SK-N-SH (cell line): ENCODE results near the gene TBPL1. TPM values are rescaled to one million over a fixed set of nuclear protein-coding genes. Genes with fewer than 3 reads are reported as not detected.

Experiments used
- CTCF ChIA-PET: fragments of 300-600, 350-600 bp; formaldehyde crosslinking; extraction: SDS; loops from one replicate; lab custom pipeline; 2021; lab: Yijun Ruan, JAX
- POLR2A ChIA-PET: fragments of 350-600 bp; sonication (Branson Sonifier 250); formaldehyde crosslinking; extraction: SDS; loops from one replicate; lab custom pipeline; 2020; ENCODE audit warnings: antibody characterized with exemption, inconsistent platforms; lab: Yijun Ruan, JAX
- DNase-seq: peaks from one replicate; pipeline ENCODE4 v3.0.0; 2012
- H2AFZ ChIP-seq: fragments of 200-600 bp; sonication (generic); 2 replicates; pipeline ENCODE4 v1.8.1; 2016; ENCODE audit warnings: antibody characterized with exemption, mild to moderate bottlenecking, low read depth
- H3F3A ChIP-seq: fragments of 200-600 bp; sonication (generic); replicated peaks from 2 replicates; pipeline ENCODE3; 2016; ENCODE audit warnings: antibody characterized with exemption, mild to moderate bottlenecking; ENCODE audit not compliant: insufficient read depth
- H3K27ac ChIP-seq, 2 experiments: fragments of 200-500 bp in 1 of 2; fragments of 200-600 bp in 1 of 2; sonication (Bioruptor generic) in 1 of 2; sonication (generic), shearing (Covaris generic) in 1 of 2; 2 replicates each; pipeline versions ENCODE4 v1.5.1 to v1.6.1; 2014 to 2016; ENCODE audit warnings: low read depth in 2 of 2, inconsistent platforms in 1 of 2, low read length in 1 of 2, mild to moderate bottlenecking in 1 of 2, mixed read lengths in 1 of 2
- H3K27me3 ChIP-seq: fragments of 200-600 bp; sonication (generic), shearing (Covaris generic); 2 replicates; pipeline ENCODE4 v1.6.1; 2016; ENCODE audit warnings: mixed run types; ENCODE audit not compliant: insufficient read depth
- H3K36me3 ChIP-seq, 2 experiments: fragments of 200-500 bp in 1 of 2; fragments of 200-600 bp in 1 of 2; sonication (Bioruptor generic) in 1 of 2; sonication (generic) in 1 of 2; replicated peaks in 1 of 2; 2 replicates each; pipeline versions ENCODE3 to v1.5.1; 2014 to 2016; ENCODE audit warnings: low read length in 1 of 2, mild to moderate bottlenecking in 1 of 2; ENCODE audit not compliant: insufficient read depth in 2 of 2, control insufficient read depth in 1 of 2
- H3K4me1 ChIP-seq, 2 experiments: fragments of 200-500 bp in 1 of 2; fragments of 200-600 bp in 1 of 2; sonication (Bioruptor generic) in 1 of 2; sonication (generic), shearing (Covaris generic) in 1 of 2; 2 replicates each; pipeline versions ENCODE4 v1.5.1 to v1.6.1; 2014 to 2016; ENCODE audit warnings: low read depth in 1 of 2, low read length in 1 of 2, mixed run types in 1 of 2; ENCODE audit not compliant: insufficient read depth in 2 of 2, control insufficient read depth in 1 of 2
- H3K4me2 ChIP-seq: fragments of 200-600 bp; sonication (generic), shearing (Covaris generic); 2 replicates; pipeline ENCODE4 v1.6.1; 2017; ENCODE audit warnings: mixed run types
- H3K4me3 ChIP-seq, 2 experiments: fragments of 200-500 bp in 1 of 2; fragments of 200-600 bp in 1 of 2; sonication (Bioruptor generic) in 1 of 2; sonication (generic), shearing (Covaris generic) in 1 of 2; 2 replicates each; pipeline versions ENCODE4 v1.5.1 to v1.8.1; 2014 to 2016; ENCODE audit warnings: low read depth in 2 of 2, inconsistent platforms in 1 of 2, low read length in 1 of 2, mild to moderate bottlenecking in 1 of 2, mixed read lengths in 1 of 2, moderate library complexity in 1 of 2
- H3K79me2 ChIP-seq: fragments of 200-600 bp; sonication (generic); 2 replicates; pipeline ENCODE4 v1.8.1; 2017; ENCODE audit warnings: mild to moderate bottlenecking; ENCODE audit not compliant: insufficient read depth
- H3K9ac ChIP-seq: fragments of 200-600 bp; sonication (generic); 2 replicates; pipeline ENCODE4 v1.6.1; 2017; ENCODE audit warnings: mixed run types
- H3K9me2 ChIP-seq: fragments of 200-600 bp; sonication (generic); 2 replicates; pipeline ENCODE4 v1.6.1; 2017; ENCODE audit warnings: mixed run types
- H3K9me3 ChIP-seq: fragments of 200-600 bp; sonication (generic); 2 replicates; pipeline ENCODE4 v1.6.1; 2017; ENCODE audit warnings: mixed run types, mild to moderate bottlenecking, moderate library complexity
- H4K20me1 ChIP-seq: fragments of 200-600 bp; sonication (generic); 2 replicates; pipeline ENCODE4 v1.6.1; 2017; ENCODE audit warnings: mild to moderate bottlenecking, mixed run types; ENCODE audit not compliant: insufficient read depth
- CHD2 ChIP-seq: fragments of 150-350 bp; IDR thresholded peaks from 2 replicates; pipeline ENCODE4 v1.6.1; 2018; ENCODE audit warnings: low read length; ENCODE audit not compliant: partially characterized antibody
- CTCF ChIP-seq: fragments of 200-600 bp; sonication (generic); IDR thresholded peaks from 2 replicates; pipeline ENCODE4 v1.6.1; 2017; ENCODE audit warnings: antibody characterized with exemption, mild to moderate bottlenecking, moderate library complexity
- EP300 ChIP-seq, 2 experiments: IDR thresholded peaks; 2 replicates each; pipeline versions ENCODE4 v1.4.0 to v1.6.1; 2012; ENCODE audit warnings: borderline replicate concordance in 1 of 2, low read depth in 1 of 2, low read length in 1 of 2
- EZH2phosphoT487 ChIP-seq: fragments of 200-600 bp; sonication (generic); IDR thresholded peaks from 2 replicates; pipeline ENCODE4 v1.6.1; 2017; ENCODE audit warnings: low read depth, mixed run types, mild to moderate bottlenecking, antibody characterized with exemption, moderate library complexity, borderline replicate concordance
- FOSL2 ChIP-seq: IDR thresholded peaks from 2 replicates; pipeline ENCODE4 v1.4.0; 2012; ENCODE audit warnings: low read depth, mild to moderate bottlenecking, moderate library complexity, borderline replicate concordance
- FOXJ3 ChIP-seq: sonication (generic); formaldehyde crosslinking; IDR thresholded peaks from 2 replicates; pipeline ENCODE4 v1.5.1; 2020; ENCODE audit warnings: mild to moderate bottlenecking, missing genetic modification reagents
- GABPA ChIP-seq: IDR thresholded peaks from 2 replicates; pipeline ENCODE4 v1.4.0; 2012; ENCODE audit warnings: low read depth, mild to moderate bottlenecking
- GATA2 ChIP-seq: sonication (generic); formaldehyde crosslinking; IDR thresholded peaks from 2 replicates; pipeline ENCODE4 v1.5.0; 2020; ENCODE audit warnings: mild to moderate bottlenecking, missing genetic modification reagents
- NRF1 ChIP-seq: IDR thresholded peaks from 2 replicates; pipeline ENCODE4 v1.6.1; 2012; ENCODE audit warnings: low read depth, mild to moderate bottlenecking, low read length
- PBX3 ChIP-seq: IDR thresholded peaks from 2 replicates; pipeline ENCODE4; 2012
- RAD21 ChIP-seq: IDR thresholded peaks from 2 replicates; pipeline ENCODE4 v1.6.1; 2012; ENCODE audit warnings: mild to moderate bottlenecking, low read length
- RCOR1 ChIP-seq: fragments of 150-350 bp; IDR thresholded peaks from 2 replicates; pipeline ENCODE4 v1.6.1; 2017; ENCODE audit warnings: antibody characterized with exemption, low read length
- REST ChIP-seq: IDR thresholded peaks from 2 replicates; pipeline ENCODE4 v1.6.1; 2012; ENCODE audit warnings: mild to moderate bottlenecking, low read depth, low read length, moderate library complexity
- RFX5 ChIP-seq: IDR thresholded peaks from 2 replicates; pipeline ENCODE4 v1.6.1; 2012; ENCODE audit warnings: mild to moderate bottlenecking, improper control_type of control experiment, low read length
- RXRA ChIP-seq: IDR thresholded peaks from 2 replicates; pipeline ENCODE4 v1.4.0; 2012; ENCODE audit warnings: low read depth, mild to moderate bottlenecking, borderline replicate concordance
- SIN3A ChIP-seq: IDR thresholded peaks from 2 replicates; pipeline ENCODE4 v1.6.1; 2012; ENCODE audit warnings: low read depth, mild to moderate bottlenecking, low read length, moderate library complexity, borderline replicate concordance
- SMC3 ChIP-seq: IDR thresholded peaks from 2 replicates; pipeline ENCODE4 v1.6.1; 2012; ENCODE audit warnings: low read depth, low read length, improper control_type of control experiment
- TAF1 ChIP-seq: IDR thresholded peaks from 2 replicates; pipeline ENCODE4 v1.6.1; 2012; ENCODE audit warnings: low read depth, mild to moderate bottlenecking, low read length, moderate library complexity, borderline replicate concordance
- TCF12 ChIP-seq: IDR thresholded peaks from 2 replicates; pipeline ENCODE4 v1.4.0; 2012
- USF2 ChIP-seq: fragments of 150-350 bp; IDR thresholded peaks from 2 replicates; pipeline ENCODE4 v1.6.1; 2017; ENCODE audit warnings: antibody characterized with exemption, low read length, low read depth, borderline replicate concordance
- WGBS: methylation state at CpG from one replicate; pipeline ENCODE4 v1.1.6; 2017; ENCODE audit warnings: low lambda C conversion rate; 5-methylcytosine and 5-hydroxymethylcytosine counted together
- polyA plus RNA-seq, 3 experiments: library from polyadenylated mRNA; depleted of rRNA; stranded (reverse); fragments of >200 nt; gene quantifications; 2 replicates each; pipeline ENCODE4 v1.2.3, GENCODE V29; 2012

The TBPL1 gene
- polyA plus RNA-seq, 1 of the 3 experiments (the other 2 are of a cell fraction): 16.3 TPM

- H2AFZ ChIP-seq: no peak overlapping the region
- H3K4me2 ChIP-seq: no peak overlapping the region
- no peaks in the 10 kb centered on the region for H3K79me2 ChIP-seq
- H3K36me3 ChIP-seq: no peaks in the 10 kb centered on the region
- no peak overlapping the region for H3K27ac ChIP-seq
- H3K9ac ChIP-seq: no peak overlapping the region
- H3K9me3 ChIP-seq: no peaks in the 10 kb centered on the region
- WGBS: 19% methylated on average over 6 of the region's 6 CpGs
- ChIA-PET POLR2A (interaction anchor here (0.9 kb wide), 1 partner anchor 30 kb away, joined by 3 read pairs; no protein-coding TSS in a partner anchor), CTCF (interaction anchor here (0.5 to 19.3 kb wide), 81 partner anchors 8 to 1114 kb away, joined by 3 to 484 read pairs (median 5); partner anchors contain the start of genes SLC2A12, TBPL1 and TCF21)
- H3K4me1 ChIP-seq: no peaks in the 10 kb centered on the region
- no peaks in the 10 kb centered on the region for H4K20me1 ChIP-seq
- H3K27me3 ChIP-seq: peaks cover 17% of the 10 kb centered on the region
- peak; percentile 62 for DNase-seq
- TF ChIP-seq USF2: no peak
- no peak for TF ChIP-seq FOXJ3 (CRISPR knock-in tag)
- no peak for TF ChIP-seq RCOR1
- peak; percentile 13 for TF ChIP-seq CHD2
- no peak for TF ChIP-seq REST
- TF ChIP-seq TCF12: no peak
- TF ChIP-seq SIN3A: no peak
- peak; percentile 90 for TF ChIP-seq CTCF
- TF ChIP-seq RFX5: no peak
- TF ChIP-seq RAD21: peak; percentile 98
- TF ChIP-seq TAF1: no peak
- no peak for TF ChIP-seq PBX3
- 0 out of 2 replicates have a peak, but pooled peaks have one; percentile 5 for TF ChIP-seq NRF1
- TF ChIP-seq FOSL2: no peak
- TF ChIP-seq GATA2 (CRISPR knock-in tag): no peak
- TF ChIP-seq EP300 (IDR thresholded peaks at IDR 0.05; ENCODE audit: borderline replicate concordance in 1 of 2, low read depth in 1 of 2, low read length in 1 of 2): no peak
- TF ChIP-seq EZH2phosphoT487: no peak
- TF ChIP-seq RXRA: no peak
- TF ChIP-seq GABPA: no peak
- TF ChIP-seq SMC3: peak; percentile 96
- H3K4me3 ChIP-seq: no peak overlapping the region; a peak in 1 of 4 replicates
- H3F3A ChIP-seq: no peaks in the 10 kb centered on the region
- no peaks in the 10 kb centered on the region for H3K9me2 ChIP-seq
Measured at GRCh38 chr6:133923938-133924593, 29.0 kb upstream of the TBPL1 start.
